Right lobe of liver (tissue), 6 donors: ENCODE measurements around the gene IGLON5. TPM values are rescaled to one million over a fixed set of nuclear protein-coding genes. Genes with fewer than 3 reads are reported as not detected.

ENCODE experiments used
- ATAC-seq, 4 donors: fragments of 200-7000 bp; cut with Tn5 transposase; one replicate each; pipeline ENCODE4 v1.9.1; 2020; ENCODE audit warnings: mild to moderate bottlenecking in 4 of 4, moderate library complexity in 4 of 4
- DNase-seq, 3 donors: peaks; one replicate each; pipeline ENCODE4 v3.0.0-alpha.2; 2020
- H3K27ac ChIP-seq, 3 donors: fragments of 200-600 bp; one replicate each; pipeline ENCODE4 v1.8.0; 2022
- H3K27me3 ChIP-seq, 2 donors: fragments of 200-600 bp; one replicate each; pipeline ENCODE4 v1.8.0; 2022
- H3K36me3 ChIP-seq, 4 donors: fragments of 200-600 bp; sonication (generic) in 1 of 4; one replicate each; pipeline versions ENCODE4 v1.5.1 to v1.8.0; 2017 to 2022; ENCODE audit warnings: control low read depth in 1 of 4
- H3K4me1 ChIP-seq, 4 donors: fragments of 200-600 bp; sonication (generic) in 1 of 4; one replicate each; pipeline versions ENCODE4 v1.5.1 to v1.8.0; 2017 to 2022; ENCODE audit warnings: control low read depth in 1 of 4
- H3K4me3 ChIP-seq, 3 donors: fragments of 200-600 bp; one replicate each; pipeline ENCODE4 v1.8.0; 2022
- H3K9me3 ChIP-seq, 4 donors: fragments of 200-600 bp; sonication (generic) in 1 of 4; one replicate each; pipeline versions ENCODE4 v1.5.1 to v1.8.0; 2017 to 2022; ENCODE audit warnings: control low read depth in 1 of 4
- CTCF ChIP-seq, 4 donors: fragments of 200-600 bp in 3 of 4; fragments of 450-650 bp in 1 of 4; IDR thresholded peaks; one replicate each; pipeline versions ENCODE4 v1.5.1 to v1.8.0; 2016 to 2022; ENCODE audit warnings: antibody characterized with exemption in 4 of 4, mild to moderate bottlenecking in 2 of 4
- POLR2A ChIP-seq: fragments of 450-650 bp; IDR thresholded peaks from one replicate; pipeline ENCODE4 v1.6.1; 2017; ENCODE audit warnings: antibody characterized with exemption, mild to moderate bottlenecking
- WGBS: methylation state at CpG from one replicate; pipeline ENCODE4 v1.1.6; 2018; ENCODE audit warnings: low coverage, low lambda C conversion rate; ENCODE audit not compliant: insufficient coverage; ENCODE audit errors: missing lambda C conversion rate; 5-methylcytosine and 5-hydroxymethylcytosine counted together
- intact Hi-C, 2 donors: fragments of 100-400 bp; cut with DNase I; formaldehyde crosslinking; loops; one replicate each; pipeline versions ENCODE4 v1.11.2 to v1.14.1; 2022
- total RNA-seq, 6 experiments: library from RNA; depleted of rRNA in 2 of 6; stranded (reverse); fragments of >200 nt in 2 of 6; fragmentation: NEBNext Ultra II Directional in 3 of 6; extraction: Animal tissue kit (Norgen Biotek cat#: 25700) in 3 of 6; gene quantifications; one replicate each; pipeline versions ENCODE4 v1.1.0 to v1.2.4, GENCODE V29; 2016 to 2023
- donor health status: DM: no; HTN: yes; CAD: no.
- donor health status: DM: no; HTN: no; CAD: no.
- donor health status: DM: no; HTN: no; CAD: no.
- donor health status: DM: no; HTN: yes; CAD: no.
- donor health status: DM: no; HTN: yes; CAD: no.

Gene IGLON5
- total RNA-seq, 6 experiments from 2014 or later: 0.27 to 0.80 (median 0.49) TPM

DNA sequence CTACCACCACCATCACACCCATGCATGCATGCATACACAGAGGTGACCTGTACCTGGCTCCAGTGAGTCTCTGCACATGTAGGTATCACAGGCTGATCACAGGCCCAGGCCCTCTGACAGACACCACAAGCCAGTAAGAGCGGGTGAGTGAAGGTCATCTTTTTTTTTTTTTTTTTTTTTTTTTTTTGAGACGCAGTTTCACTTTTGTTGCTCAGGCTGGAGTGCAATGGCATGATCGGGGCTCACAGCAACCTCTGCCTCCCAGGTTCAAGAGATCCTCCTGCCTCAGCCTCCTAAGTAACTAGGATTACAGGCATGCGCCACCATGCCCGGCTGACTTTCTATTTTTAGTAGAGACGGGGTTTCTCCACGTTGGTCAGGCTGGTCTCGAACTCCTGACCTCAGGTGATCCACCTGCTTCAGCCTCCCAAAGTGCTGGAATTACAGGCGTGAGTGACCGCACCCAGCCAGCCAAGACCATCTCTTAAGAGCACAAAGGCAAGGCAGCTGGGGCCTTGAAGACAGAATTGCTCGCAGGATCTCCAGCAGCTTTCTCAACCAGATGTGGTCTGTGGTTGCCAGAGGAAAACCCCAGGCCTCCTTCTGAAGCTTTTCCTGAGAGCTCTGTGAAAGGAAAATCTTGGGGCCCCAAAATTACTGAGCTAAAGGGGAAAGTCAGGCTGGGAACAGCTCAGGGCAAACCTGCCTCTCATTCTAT is 64.2 kb downstream of the IGLON5 start:
- H3K9me3 ChIP-seq: no peaks in the 10 kb centered on the region
- no peak overlapping the region for H3K4me3 ChIP-seq
- no peaks in the 10 kb centered on the region for H3K4me1 ChIP-seq
- H3K27ac ChIP-seq: no peak overlapping the region
- WGBS: 67% methylated on average over 4 of the region's 11 CpGs
- DNase-seq (peak in 1 of 3 donors; percentile 22), ATAC-seq (no peak)
- H3K27me3 ChIP-seq: no peaks in the 10 kb centered on the region
- TF ChIP-seq POLR2A (no peak), CTCF (IDR thresholded peaks at IDR 0.05) (no peak)
- intact Hi-C loops: no loop called here
- no peaks in the 10 kb centered on the region for H3K36me3 ChIP-seq

DNA sequence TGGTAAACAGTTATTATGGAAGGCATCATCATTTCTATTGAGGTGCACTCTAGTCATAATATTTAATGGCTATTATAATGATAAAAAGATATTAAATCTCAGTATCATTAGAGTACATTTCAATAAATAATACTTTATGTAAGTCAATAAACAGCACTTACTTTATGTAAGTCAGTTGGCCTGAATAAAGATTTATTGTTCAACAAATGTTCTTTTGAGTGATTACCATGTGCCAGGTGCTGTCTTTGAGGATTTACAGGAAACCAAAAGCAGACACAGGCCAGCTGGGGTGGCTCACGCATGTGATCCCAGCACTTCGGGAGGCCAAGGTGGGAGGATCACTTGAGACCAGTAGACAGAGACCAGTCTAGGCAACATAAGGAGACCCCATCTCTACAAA is 66.0 kb downstream of the IGLON5 start:
- Histone ChIP-seq H3K9me3 (no peaks in the 10 kb centered on the region), H3K4me1 (no peaks in the 10 kb centered on the region), H3K27ac (no peak overlapping the region), H3K4me3 (no peak overlapping the region), H3K36me3 (no peaks in the 10 kb centered on the region), H3K27me3 (no peaks in the 10 kb centered on the region)
- intact Hi-C loops: no loop called here
- no peak for ATAC-seq
- DNase-seq: no peak
- TF ChIP-seq POLR2A (no peak), CTCF (IDR thresholded peaks at IDR 0.05) (no peak)
- 94% methylated on average over 2 of the region's 2 CpGs for WGBS

DNA sequence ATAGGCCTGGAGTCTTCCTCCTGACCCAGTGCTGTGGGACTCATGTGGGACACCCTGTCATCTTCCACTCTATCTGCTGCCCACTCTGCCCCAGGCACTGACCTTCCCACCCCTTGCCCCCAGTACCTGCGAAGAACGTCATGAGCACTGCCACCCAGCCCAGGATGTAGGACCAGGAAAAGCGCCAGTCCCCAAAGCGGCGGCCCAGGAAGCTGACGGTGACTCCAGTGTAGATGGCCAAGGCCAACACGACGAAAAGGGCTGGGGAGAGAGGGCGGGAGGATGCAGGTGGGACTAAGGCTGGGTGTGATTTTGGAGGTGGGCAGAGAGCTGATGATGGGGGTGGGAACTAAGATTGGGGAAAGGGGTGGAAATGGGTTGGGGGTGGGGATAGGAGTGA is 68.9 kb downstream of the IGLON5 start:
- ATAC-seq (peak in 1 of 4 donors; percentile 10), DNase-seq (no peak)
- Histone ChIP-seq H3K4me3 (no peak overlapping the region), H3K4me1 (no peaks in the 10 kb centered on the region), H3K9me3 (no peaks in the 10 kb centered on the region), H3K27ac (no peak overlapping the region), H3K36me3 (no peaks in the 10 kb centered on the region), H3K27me3 (no peaks in the 10 kb centered on the region)
- WGBS: 86% methylated on average over 7 of the region's 9 CpGs
- TF ChIP-seq CTCF (IDR thresholded peaks at IDR 0.05) (no peak), POLR2A (no peak)
- intact Hi-C loops: no loop called here

Other genes with a start within 250 kb of the IGLON5 start
- gene KLK13, start 246.6 kb upstream of the IGLON5 start, total RNA-seq: not detected
- gene KLK14, start 228.8 kb upstream of the IGLON5 start, total RNA-seq: under 1 TPM in 2 of 6 experiments, not detected in 4; 0.17 to 0.18 TPM
- 1 to 10 TPM; 3.3 to 6.4 (median 3.9) TPM for gene CTU1, start 203.2 kb upstream of the IGLON5 start, total RNA-seq
- gene SIGLEC9, start 186.7 kb upstream of the IGLON5 start, total RNA-seq: 1 to 10 TPM; 3.8 to 7.9 (median 4.1) TPM
- gene SIGLEC7, start 169.3 kb upstream of the IGLON5 start, total RNA-seq: 1 to 10 TPM; 2.4 to 7.3 (median 3.9) TPM
- 1 to 10 TPM; 1.7 to 5.8 (median 3.8) TPM for gene CD33, start 86.6 kb upstream of the IGLON5 start, total RNA-seq
- not detected for gene SIGLECL1, start 60.6 kb upstream of the IGLON5 start, total RNA-seq
- gene VSIG10L, start 30.5 kb downstream of the IGLON5 start, total RNA-seq: 1 to 10 TPM; 1.3 to 4.5 (median 2.8) TPM
- gene ETFB, start 54.7 kb downstream of the IGLON5 start, total RNA-seq: 100 to 1,000 TPM; 210 to 439 (median 345) TPM
- gene CLDND2, start 57.4 kb downstream of the IGLON5 start, total RNA-seq: 1 to 10 TPM in 1 of 6 experiments, under 1 TPM in 1, not detected in 4; 1.00 to 1.2 TPM
- gene NKG7, start 61.0 kb downstream of the IGLON5 start, total RNA-seq: 1 to 10 TPM; 1.7 to 7.7 (median 4.1) TPM
- gene LIM2, start 76.3 kb downstream of the IGLON5 start, total RNA-seq: not detected
- gene C19orf84, start 78.9 kb downstream of the IGLON5 start, total RNA-seq: not detected
- 10 to 100 TPM in 2 of 6 experiments, 1 to 10 TPM in 4; 2.0 to 12.4 (median 5.6) TPM for gene SIGLEC10, start 106.0 kb downstream of the IGLON5 start, total RNA-seq
- 1 to 10 TPM in 1 of 6 experiments, under 1 TPM in 5; 0.31 to 1.4 (median 0.71) TPM for gene SIGLEC8, start 146.8 kb downstream of the IGLON5 start, total RNA-seq
- not detected for gene CEACAM18, start 166.9 kb downstream of the IGLON5 start, total RNA-seq
- gene SIGLEC12, start 190.2 kb downstream of the IGLON5 start, total RNA-seq: under 1 TPM in 5 of 6 experiments, not detected in 1; 0.12 to 0.63 (median 0.33) TPM
- not detected for gene SIGLEC6, start 220.0 kb downstream of the IGLON5 start, total RNA-seq